Neural progenitor cell (in vitro differentiated cells): Measurements from ENCODE around the gene CRY2. TPM values are rescaled to one million over a fixed set of nuclear protein-coding genes. Genes with fewer than 3 reads are reported as not detected.

Experiments used
- DNase-seq: peaks from one replicate; pipeline ENCODE4 v3.0.0-alpha.2; 2016; ENCODE audit warnings: low spot score
- H2AFZ ChIP-seq: fragments of 200-600 bp; sonication (generic); replicated peaks from 2 replicates; pipeline ENCODE4 v1.6.1; 2016; ENCODE audit warnings: antibody characterized with exemption
- H3F3A ChIP-seq: fragments of 200-600 bp; sonication (generic); 2 replicates; pipeline ENCODE4 v1.6.1; 2016; ENCODE audit warnings: antibody characterized with exemption, low read depth
- H3K27ac ChIP-seq: fragments of 200-600 bp; sonication (generic); 2 replicates; pipeline ENCODE4 v1.5.1; 2016; ENCODE audit warnings: mild to moderate bottlenecking
- H3K27me3 ChIP-seq: fragments of 200-600 bp; sonication (generic); 2 replicates; pipeline ENCODE4 v1.6.1; 2016; ENCODE audit warnings: mild to moderate bottlenecking, moderate library complexity
- H3K36me3 ChIP-seq: fragments of 200-600 bp; sonication (generic); 2 replicates; pipeline ENCODE4 v1.5.1; 2016
- H3K4me1 ChIP-seq: fragments of 200-600 bp; sonication (generic); 2 replicates; pipeline ENCODE4 v1.6.1; 2016; ENCODE audit warnings: mixed run types
- H3K4me2 ChIP-seq: fragments of 200-600 bp; sonication (generic); 2 replicates; pipeline ENCODE4 v1.6.1; 2016
- H3K4me3 ChIP-seq: fragments of 200-600 bp; sonication (generic); 2 replicates; pipeline ENCODE4 v1.5.1; 2016
- H3K79me2 ChIP-seq: fragments of 200-600 bp; sonication (generic); 2 replicates; pipeline ENCODE4 v1.6.1; 2016; ENCODE audit warnings: low read depth
- H3K9ac ChIP-seq: fragments of 200-600 bp; sonication (generic); 2 replicates; pipeline ENCODE4 v1.6.1; 2016
- H3K9me3 ChIP-seq: fragments of 200-600 bp; sonication (generic); 2 replicates; pipeline ENCODE4 v1.5.1; 2016; ENCODE audit warnings: low read depth
- H4K20me1 ChIP-seq: fragments of 200-600 bp; sonication (generic); 2 replicates; pipeline ENCODE4 v1.6.1; 2016; ENCODE audit warnings: low read depth
- H3K27ac Mint-ChIP-seq: 3 replicates; pipeline ENCODE4 v1.8.0; 2021; ENCODE audit warnings: mixed read lengths
- H3K27me3 Mint-ChIP-seq: 2 replicates; pipeline ENCODE4 v1.8.0; 2022; ENCODE audit warnings: low read depth, mild to moderate bottlenecking, inconsistent platforms, moderate library complexity, mixed read lengths; ENCODE audit not compliant: insufficient read depth
- H3K36me3 Mint-ChIP-seq: 3 replicates; pipeline ENCODE4 v1.8.0; 2021; ENCODE audit warnings: mixed read lengths
- H3K4me1 Mint-ChIP-seq: 3 replicates; pipeline ENCODE4 v1.8.0; 2021; ENCODE audit warnings: mixed read lengths
- H3K4me3 Mint-ChIP-seq: 3 replicates; pipeline ENCODE4 v1.8.0; 2021; ENCODE audit warnings: mild to moderate bottlenecking, moderate library complexity, mixed read lengths
- H3K9me3 Mint-ChIP-seq: 3 replicates; pipeline ENCODE4 v1.8.0; 2020; ENCODE audit warnings: mixed read lengths
- EZH2 ChIP-seq: fragments of 200-600 bp; sonication (generic); IDR thresholded peaks from 2 replicates; pipeline ENCODE4 v1.6.1; 2017; ENCODE audit warnings: antibody characterized with exemption, mild to moderate bottlenecking, moderate library complexity
- EZH2phosphoT487 ChIP-seq: fragments of 200-600 bp; sonication (generic); IDR thresholded peaks from 2 replicates; pipeline ENCODE4 v1.6.1; 2017; ENCODE audit warnings: antibody characterized with exemption
- total RNA-seq: library from RNA; depleted of rRNA; stranded (reverse); fragments of >200 nt; gene quantifications from 2 replicates; pipeline ENCODE4 v1.2.3, GENCODE V29; 2015; ENCODE audit warnings: low replicate concordance
- TF ChIP-seq, protein P1 (sequence below): fragments of 200-600 bp; sonication (generic); IDR thresholded peaks from 2 replicates; pipeline ENCODE4 v1.5.1; 2017; ENCODE audit warnings: antibody characterized with exemption, mild to moderate bottlenecking

Gene CRY2
- total RNA-seq, 1 donor from 2014 or later = 15.8 TPM

DNA sequence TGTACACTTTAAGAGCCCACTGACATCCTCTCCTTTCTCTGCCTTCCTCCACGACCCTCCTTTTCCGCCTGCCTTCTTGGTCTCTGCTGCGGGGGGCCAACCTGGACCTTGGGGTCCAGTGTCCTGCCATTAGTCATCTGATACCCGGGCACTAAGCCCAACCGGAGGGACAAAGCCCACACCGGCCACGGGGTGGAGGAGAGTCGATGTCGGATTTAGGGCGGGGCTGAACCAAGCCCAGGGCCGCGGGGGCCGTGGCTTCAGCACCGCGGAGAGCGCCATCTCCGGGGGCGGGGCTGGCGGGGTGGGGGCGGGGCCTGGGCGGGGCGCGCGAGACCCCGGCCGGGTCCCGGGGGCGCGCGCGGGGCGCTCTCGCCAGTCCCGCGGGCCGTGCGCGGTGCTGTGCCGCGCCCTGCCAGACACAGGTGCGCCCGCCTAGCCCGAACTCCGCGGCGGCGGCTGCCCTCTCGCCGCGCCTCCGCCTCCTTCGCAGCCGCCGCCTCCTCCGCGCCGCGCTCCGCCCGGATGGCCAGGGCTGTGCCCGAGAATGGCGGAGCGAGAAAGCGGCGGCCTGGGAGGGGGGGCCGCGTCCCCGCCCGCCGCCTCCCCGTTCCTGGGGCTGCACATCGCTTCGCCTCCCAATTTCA is 38.1 kb downstream of the CRY2 start, which contains the start of gene MAPK8IP1:
TSS of gene MAPK8IP1 (plus strand) at position 378 of the 647 bp plus-strand sequence. CDS start at position 548, 170 bp downstream.
- peak within 1 kb of the TSS; percentile 67 for H3K4me3 ChIP-seq
- TF ChIP-seq EZH2phosphoT487 (no peak), EZH2 (no peak)
- TF ChIP-seq, protein P1, sequence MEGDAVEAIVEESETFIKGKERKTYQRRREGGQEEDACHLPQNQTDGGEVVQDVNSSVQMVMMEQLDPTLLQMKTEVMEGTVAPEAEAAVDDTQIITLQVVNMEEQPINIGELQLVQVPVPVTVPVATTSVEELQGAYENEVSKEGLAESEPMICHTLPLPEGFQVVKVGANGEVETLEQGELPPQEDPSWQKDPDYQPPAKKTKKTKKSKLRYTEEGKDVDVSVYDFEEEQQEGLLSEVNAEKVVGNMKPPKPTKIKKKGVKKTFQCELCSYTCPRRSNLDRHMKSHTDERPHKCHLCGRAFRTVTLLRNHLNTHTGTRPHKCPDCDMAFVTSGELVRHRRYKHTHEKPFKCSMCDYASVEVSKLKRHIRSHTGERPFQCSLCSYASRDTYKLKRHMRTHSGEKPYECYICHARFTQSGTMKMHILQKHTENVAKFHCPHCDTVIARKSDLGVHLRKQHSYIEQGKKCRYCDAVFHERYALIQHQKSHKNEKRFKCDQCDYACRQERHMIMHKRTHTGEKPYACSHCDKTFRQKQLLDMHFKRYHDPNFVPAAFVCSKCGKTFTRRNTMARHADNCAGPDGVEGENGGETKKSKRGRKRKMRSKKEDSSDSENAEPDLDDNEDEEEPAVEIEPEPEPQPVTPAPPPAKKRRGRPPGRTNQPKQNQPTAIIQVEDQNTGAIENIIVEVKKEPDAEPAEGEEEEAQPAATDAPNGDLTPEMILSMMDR = peak; percentile 24
- peak within 1 kb of the TSS; percentile 64 for H2AFZ ChIP-seq
- H3K4me2 ChIP-seq = peak within 1 kb of the TSS; percentile 91
- no peaks in the 10 kb centered on the region for H3K9me3 ChIP-seq
- peaks cover 11% of the 10 kb centered on the region for H3K27me3 Mint-ChIP-seq
- no peak within 1 kb of the TSS for H3K27ac Mint-ChIP-seq
- peak; percentile 94 for DNase-seq
- H3K4me1 Mint-ChIP-seq = peaks cover 9% of the 10 kb centered on the region
- H3K4me1 ChIP-seq = peaks cover 3% of the 10 kb centered on the region
- H3K36me3 ChIP-seq = no peaks in the 10 kb centered on the region
- peaks cover 4% of the 10 kb centered on the region for H3K36me3 Mint-ChIP-seq
- no peak within 1 kb of the TSS for H3K9ac ChIP-seq
- peak within 1 kb of the TSS; percentile 79 for H3K4me3 Mint-ChIP-seq
- H3K27me3 ChIP-seq = peaks cover 11% of the 10 kb centered on the region
- peaks cover 12% of the 10 kb centered on the region for H3F3A ChIP-seq
- H3K79me2 ChIP-seq = no peaks in the 10 kb centered on the region
- H3K27ac ChIP-seq = no peak within 1 kb of the TSS
- H3K9me3 Mint-ChIP-seq = no peaks in the 10 kb centered on the region
- peaks cover 40% of the 10 kb centered on the region for H4K20me1 ChIP-seq

GRCh38 chr11:45885921-45886721 is 38.8 kb downstream of the CRY2 start:
- peak overlapping the region; percentile 64 for H2AFZ ChIP-seq
- no peak overlapping the region for H3K27ac Mint-ChIP-seq

GRCh38 chr11:45886816-45887520 is 39.7 kb downstream of the CRY2 start:
- Mint-ChIP-seq H3K4me3 (peak overlapping the region; percentile 74), H3K27ac (no peak overlapping the region), H3K27me3 (peaks cover 12% of the 10 kb centered on the region), H3K9me3 (no peaks in the 10 kb centered on the region), H3K36me3 (peaks cover 4% of the 10 kb centered on the region), H3K4me1 (peaks cover 9% of the 10 kb centered on the region)
- H4K20me1 ChIP-seq = peaks cover 40% of the 10 kb centered on the region
- H3F3A ChIP-seq = peaks cover 12% of the 10 kb centered on the region
- H3K4me3 ChIP-seq = no peak overlapping the region
- no peaks in the 10 kb centered on the region for H3K9me3 ChIP-seq
- H3K79me2 ChIP-seq = no peaks in the 10 kb centered on the region
- peaks cover 11% of the 10 kb centered on the region for H3K27me3 ChIP-seq
- DNase-seq = no peak
- TF ChIP-seq EZH2phosphoT487 (no peak), EZH2 (no peak)
- TF ChIP-seq, protein P1 = no peak
- H3K4me2 ChIP-seq = no peak overlapping the region
- H2AFZ ChIP-seq = no peak overlapping the region
- H3K9ac ChIP-seq = no peak overlapping the region
- H3K36me3 ChIP-seq = no peaks in the 10 kb centered on the region
- peaks cover 3% of the 10 kb centered on the region for H3K4me1 ChIP-seq
- H3K27ac ChIP-seq = no peak overlapping the region

More at GRCh38 chr11:45885921-45886721, 38.8 kb downstream of the CRY2 start:
- TF ChIP-seq, protein P1 = no peak
- TF ChIP-seq EZH2phosphoT487 (no peak), EZH2 (peak; percentile 28)
- no peaks in the 10 kb centered on the region for H3K79me2 ChIP-seq
- Mint-ChIP-seq H3K9me3 (no peaks in the 10 kb centered on the region), H3K27me3 (peaks cover 11% of the 10 kb centered on the region), H3K36me3 (peaks cover 4% of the 10 kb centered on the region), H3K4me1 (peaks cover 9% of the 10 kb centered on the region), H3K4me3 (peak overlapping the region; percentile 74)
- peaks cover 40% of the 10 kb centered on the region for H4K20me1 ChIP-seq
- DNase-seq = peak; percentile 64
- peak overlapping the region; percentile 91 for H3K4me2 ChIP-seq
- H3K4me1 ChIP-seq = peaks cover 3% of the 10 kb centered on the region
- no peaks in the 10 kb centered on the region for H3K9me3 ChIP-seq
- H3F3A ChIP-seq = peaks cover 12% of the 10 kb centered on the region
- no peak overlapping the region for H3K9ac ChIP-seq
- H3K27me3 ChIP-seq = peaks cover 11% of the 10 kb centered on the region
- H3K27ac ChIP-seq = no peak overlapping the region
- no peaks in the 10 kb centered on the region for H3K36me3 ChIP-seq
- peak overlapping the region; percentile 67 for H3K4me3 ChIP-seq
